ENCODE data around the gene GPR15.

- no peak for TF ChIP-seq CTCF (IDR thresholded peaks at IDR 0.05)
- no peak for TF ChIP-seq POLR2A (IDR thresholded peaks at IDR 0.05)
Measured at GRCh38 chr3:98519351-98519750, 12.4 kb upstream of the GPR15 start.
